Cardiac muscle cell (in vitro differentiated cells and primary cell): ENCODE data around the gene NEU4. TPM values are rescaled to one million over a fixed set of nuclear protein-coding genes. Genes with fewer than 3 reads are reported as not detected.
A peak's percentile ranks its signal among the peaks of the same experiment; 100 is the strongest.
"Not testable (repeated sequence)": the region's sequence is repeated elsewhere in the genome, so short reads cannot be mapped to it uniquely, and the experiment has no call there.

ENCODE experiments used
- DNase-seq, 2 donors: peaks; one replicate each; pipeline versions ENCODE4 v3.0.0 to v3.0.0-alpha.2; 2010 to 2017; ENCODE audit warnings: low read depth in 1 of 2, low spot score in 1 of 2
- H3K27ac ChIP-seq: fragments of 200-600 bp; sonication (generic); 2 replicates; pipeline ENCODE4 v1.5.1; 2016
- H3K27me3 ChIP-seq: fragments of 200-600 bp; sonication (generic); 2 replicates; pipeline ENCODE4 v1.6.0; 2016; ENCODE audit warnings: control low read depth
- H3K36me3 ChIP-seq: fragments of 200-600 bp; sonication (generic); 2 replicates; pipeline ENCODE4 v1.5.1; 2016; ENCODE audit warnings: control low read depth
- H3K4me1 ChIP-seq: fragments of 200-600 bp; sonication (generic); 2 replicates; pipeline ENCODE4 v1.8.1; 2017; ENCODE audit warnings: low read depth, mild to moderate bottlenecking, mixed run types
- H3K4me3 ChIP-seq: fragments of 200-600 bp; sonication (generic); 2 replicates; pipeline ENCODE4 v1.5.1; 2016; ENCODE audit warnings: mild to moderate bottlenecking
- H3K9me3 ChIP-seq: fragments of 200-600 bp; sonication (generic); 2 replicates; pipeline ENCODE4 v1.5.1; 2017; ENCODE audit warnings: low read depth, mild to moderate bottlenecking, control low read depth
- CTCF ChIP-seq: IDR thresholded peaks from 2 replicates; pipeline ENCODE4 v1.5.1; 2012; ENCODE audit warnings: low read depth, mild to moderate bottlenecking, low read length
- polyA plus RNA-seq: library from polyadenylated mRNA; unstranded; fragments of >200 nt; fragmentation: Nextera tagmentation; extraction: Ambion mirVana; gene quantifications from 2 replicates; pipeline ENCODE4 v1.2.1, GENCODE V29; 2016
- total RNA-seq: library from RNA; depleted of rRNA; stranded (reverse); fragments of >200 nt; gene quantifications from 2 replicates; pipeline ENCODE4 v1.2.3, GENCODE V29; 2016

NEU4 gene
- total and polyA plus RNA-seq, 2 experiments from 2014 or later, result 0.13 to 1.8 TPM

GRCh38 chr2:241827394-241827793 is 18.4 kb downstream of the NEU4 start:
- Histone ChIP-seq H3K9me3 (no peaks in the 10 kb centered on the region), H3K27ac (no peak overlapping the region), H3K4me1 (no peaks in the 10 kb centered on the region), H3K27me3 (no peaks in the 10 kb centered on the region), H3K4me3 (no peak overlapping the region), H3K36me3 (no peaks in the 10 kb centered on the region)
- TF ChIP-seq CTCF, result no peak
- no peak for DNase-seq

GRCh38 chr2:241833101-241833663 is 24.2 kb downstream of the NEU4 start:
- H3K36me3 ChIP-seq, result no peaks in the 10 kb centered on the region
- no peaks in the 10 kb centered on the region for H3K4me1 ChIP-seq
- no peak overlapping the region for H3K27ac ChIP-seq
- H3K4me3 ChIP-seq, result no peak overlapping the region
- no peak for TF ChIP-seq CTCF
- H3K9me3 ChIP-seq, result no peaks in the 10 kb centered on the region
- no peaks in the 10 kb centered on the region for H3K27me3 ChIP-seq
- DNase-seq, result peak in 1 of 2 donors; percentile 83

- H3K27me3 ChIP-seq, H3K4me3 ChIP-seq, H3K4me1 ChIP-seq, H3K9me3 ChIP-seq, H3K36me3 ChIP-seq, DNase-seq, H3K27ac ChIP-seq: not testable (repeated sequence)
These were observed 24.9 kb downstream of the NEU4 start for GRCh38 chr2:241833756-241834526.

GRCh38 chr2:241834527-241835210 is 25.7 kb downstream of the NEU4 start:
- H3K36me3 ChIP-seq, result no peaks in the 10 kb centered on the region
- no peak for TF ChIP-seq CTCF
- no peaks in the 10 kb centered on the region for H3K4me1 ChIP-seq
- H3K27ac ChIP-seq, result no peak overlapping the region
- DNase-seq, result no peak
- no peak overlapping the region for H3K4me3 ChIP-seq
- no peaks in the 10 kb centered on the region for H3K27me3 ChIP-seq
- H3K9me3 ChIP-seq, result no peaks in the 10 kb centered on the region

GRCh38 chr2:241835611-241836010 is 26.6 kb downstream of the NEU4 start:
- Histone ChIP-seq H3K36me3 (no peaks in the 10 kb centered on the region), H3K4me3 (no peak overlapping the region), H3K27ac (no peak overlapping the region), H3K9me3 (no peaks in the 10 kb centered on the region), H3K4me1 (no peaks in the 10 kb centered on the region), H3K27me3 (no peaks in the 10 kb centered on the region)
- no peak for TF ChIP-seq CTCF
- no peak for DNase-seq

- Histone ChIP-seq H3K9me3 (no peaks in the 10 kb centered on the region), H3K4me3 (no peak overlapping the region), H3K36me3 (no peaks in the 10 kb centered on the region), H3K27me3 (no peaks in the 10 kb centered on the region), H3K27ac (no peak overlapping the region), H3K4me1 (no peaks in the 10 kb centered on the region)
- DNase-seq, result no peak
- TF ChIP-seq CTCF, result no peak
These were observed 27.3 kb downstream of the NEU4 start for GRCh38 chr2:241836292-241836691.
